Activated T-cell treated with anti-CD3 and anti-CD28 coated beads, Interleukin-2, amount 50 U/mL, for 24 hours (primary cell): ENCODE results near the gene FAM234A.
"Not testable (repeated sequence)": the region's sequence is repeated elsewhere in the genome, so short reads cannot be mapped to it uniquely, and the experiment has no call there.

Experiments
- DNase-seq: peaks from one replicate; pipeline ENCODE4 v3.0.0-alpha.2; 2020
- H3K27ac Mint-ChIP-seq: 2 replicates; pipeline ENCODE4 v1.8.0; 2020; ENCODE audit warnings: mild to moderate bottlenecking, mixed read lengths
- H3K27me3 Mint-ChIP-seq: 2 replicates; pipeline ENCODE4 v1.8.0; 2020; ENCODE audit warnings: mixed read lengths
- H3K36me3 Mint-ChIP-seq: 2 replicates; pipeline ENCODE4 v1.8.0; 2020; ENCODE audit warnings: low read depth, mixed read lengths
- H3K4me1 Mint-ChIP-seq: 2 replicates; pipeline ENCODE4 v1.8.0; 2020; ENCODE audit warnings: low read depth, mixed read lengths
- H3K4me3 Mint-ChIP-seq: 2 replicates; pipeline ENCODE4 v1.8.0; 2020; ENCODE audit warnings: mild to moderate bottlenecking, moderate library complexity, mixed read lengths
- H3K9me3 Mint-ChIP-seq: 2 replicates; pipeline ENCODE4 v1.8.0; 2020; ENCODE audit warnings: mixed read lengths

The FAM234A gene

GRCh38 chr16:234468-235305 lies at the start of gene FAM234A:
Gene FAM234A (plus strand): TSS chr16:234821. CDS start chr16:254414, 19,593 bp downstream.
- Mint-ChIP-seq H3K4me1 (peaks cover 27% of the 10 kb centered on the region), H3K9me3 (no peaks in the 10 kb centered on the region), H3K27me3 (no peaks in the 10 kb centered on the region), H3K36me3 (peaks cover 14% of the 10 kb centered on the region), H3K27ac (peak within 1 kb of the TSS; percentile 99), H3K4me3 (peak within 1 kb of the TSS; percentile 86)
- DNase-seq: peak; percentile 96

- DNase-seq: no peak
- no peaks in the 10 kb centered on the region for H3K9me3 Mint-ChIP-seq
- H3K4me3 Mint-ChIP-seq: no peak overlapping the region
- no peaks in the 10 kb centered on the region for H3K27me3 Mint-ChIP-seq
- peaks cover 47% of the 10 kb centered on the region for H3K36me3 Mint-ChIP-seq
- peaks cover 8% of the 10 kb centered on the region for H3K4me1 Mint-ChIP-seq
- no peak overlapping the region for H3K27ac Mint-ChIP-seq
Measured at GRCh38 chr16:185213-185612, 49.4 kb upstream of the FAM234A start.

GRCh38 chr16:185691-186090 lies 48.9 kb upstream of the FAM234A start:
- Mint-ChIP-seq H3K36me3 (peaks cover 52% of the 10 kb centered on the region), H3K4me1 (peaks cover 8% of the 10 kb centered on the region), H3K9me3 (no peaks in the 10 kb centered on the region), H3K4me3 (no peak overlapping the region), H3K27me3 (no peaks in the 10 kb centered on the region), H3K27ac (no peak overlapping the region)
- DNase-seq: no peak

GRCh38 chr16:187330-187729 lies 47.3 kb upstream of the FAM234A start:
- Mint-ChIP-seq H3K9me3 (no peaks in the 10 kb centered on the region), H3K4me1 (peaks cover 6% of the 10 kb centered on the region), H3K27me3 (no peaks in the 10 kb centered on the region), H3K36me3 (peaks cover 68% of the 10 kb centered on the region), H3K4me3 (no peak overlapping the region), H3K27ac (no peak overlapping the region)
- no peak for DNase-seq

GRCh38 chr16:188674-189073 lies 45.9 kb upstream of the FAM234A start:
- H3K9me3 Mint-ChIP-seq: no peaks in the 10 kb centered on the region
- DNase-seq: no peak
- H3K27ac Mint-ChIP-seq: peak overlapping the region; percentile 71
- peaks cover 78% of the 10 kb centered on the region for H3K36me3 Mint-ChIP-seq
- peaks cover 6% of the 10 kb centered on the region for H3K4me1 Mint-ChIP-seq
- no peaks in the 10 kb centered on the region for H3K27me3 Mint-ChIP-seq
- H3K4me3 Mint-ChIP-seq: no peak overlapping the region

- Mint-ChIP-seq H3K36me3 (peaks cover 82% of the 10 kb centered on the region), H3K4me3 (no peak overlapping the region), H3K9me3 (no peaks in the 10 kb centered on the region), H3K27me3 (no peaks in the 10 kb centered on the region), H3K4me1 (peaks cover 6% of the 10 kb centered on the region), H3K27ac (no peak overlapping the region)
- DNase-seq: no peak
Measured at GRCh38 chr16:189604-190186, 44.9 kb upstream of the FAM234A start.

GRCh38 chr16:191831-192230 lies 42.8 kb upstream of the FAM234A start:
- peaks cover 6% of the 10 kb centered on the region for H3K4me1 Mint-ChIP-seq
- H3K36me3 Mint-ChIP-seq: peaks cover 92% of the 10 kb centered on the region
- H3K27me3 Mint-ChIP-seq: no peaks in the 10 kb centered on the region
- DNase-seq: no peak
- no peak overlapping the region for H3K4me3 Mint-ChIP-seq
- H3K9me3 Mint-ChIP-seq: no peaks in the 10 kb centered on the region
- peak overlapping the region; percentile 63 for H3K27ac Mint-ChIP-seq

GRCh38 chr16:192686-193085 lies 41.9 kb upstream of the FAM234A start:
- DNase-seq: no peak
- H3K36me3 Mint-ChIP-seq: peaks cover 91% of the 10 kb centered on the region
- no peak overlapping the region for H3K4me3 Mint-ChIP-seq
- H3K4me1 Mint-ChIP-seq: peaks cover 6% of the 10 kb centered on the region
- no peaks in the 10 kb centered on the region for H3K9me3 Mint-ChIP-seq
- no peak overlapping the region for H3K27ac Mint-ChIP-seq
- no peaks in the 10 kb centered on the region for H3K27me3 Mint-ChIP-seq

GRCh38 chr16:193441-193840 lies 41.2 kb upstream of the FAM234A start:
- no peaks in the 10 kb centered on the region for H3K9me3 Mint-ChIP-seq

GRCh38 chr16:194516-194915 lies 40.1 kb upstream of the FAM234A start:
- Mint-ChIP-seq H3K9me3 (no peaks in the 10 kb centered on the region), H3K4me1 (no peaks in the 10 kb centered on the region), H3K27me3 (no peaks in the 10 kb centered on the region), H3K27ac (peak overlapping the region; percentile 4), H3K4me3 (no peak overlapping the region), H3K36me3 (peaks cover 94% of the 10 kb centered on the region)
- no peak for DNase-seq

More at GRCh38 chr16:193441-193840, 41.2 kb upstream of the FAM234A start:
- Mint-ChIP-seq H3K4me3 (no peak overlapping the region), H3K36me3 (peaks cover 94% of the 10 kb centered on the region), H3K4me1 (peaks cover 6% of the 10 kb centered on the region), H3K27me3 (no peaks in the 10 kb centered on the region), H3K27ac (no peak overlapping the region)
- no peak for DNase-seq

GRCh38 chr16:200388-200787 lies 34.2 kb upstream of the FAM234A start:
- peaks cover 1% of the 10 kb centered on the region for H3K4me1 Mint-ChIP-seq
- peaks cover 85% of the 10 kb centered on the region for H3K36me3 Mint-ChIP-seq
- H3K9me3 Mint-ChIP-seq: no peaks in the 10 kb centered on the region
- H3K27ac Mint-ChIP-seq: no peak overlapping the region
- no peak for DNase-seq
- no peaks in the 10 kb centered on the region for H3K27me3 Mint-ChIP-seq
- no peak overlapping the region for H3K4me3 Mint-ChIP-seq

GRCh38 chr16:203246-203645 lies 31.4 kb upstream of the FAM234A start:
- no peaks in the 10 kb centered on the region for H3K9me3 Mint-ChIP-seq
- H3K4me3 Mint-ChIP-seq: no peak overlapping the region
- H3K27me3 Mint-ChIP-seq: no peaks in the 10 kb centered on the region
- DNase-seq: no peak
- H3K4me1 Mint-ChIP-seq: peaks cover 7% of the 10 kb centered on the region
- H3K27ac Mint-ChIP-seq: peak overlapping the region; percentile 29
- H3K36me3 Mint-ChIP-seq: peaks cover 86% of the 10 kb centered on the region

- not testable (repeated sequence) for H3K4me1 Mint-ChIP-seq, H3K27ac Mint-ChIP-seq, DNase-seq, H3K9me3 Mint-ChIP-seq, H3K4me3 Mint-ChIP-seq, H3K27me3 Mint-ChIP-seq
- H3K36me3 Mint-ChIP-seq: peaks cover 86% of the 10 kb centered on the region
Measured at GRCh38 chr16:204046-204445, 30.6 kb upstream of the FAM234A start.

GRCh38 chr16:209359-209758 lies 25.3 kb upstream of the FAM234A start:
- not testable (repeated sequence) for DNase-seq, H3K4me1 Mint-ChIP-seq, H3K27ac Mint-ChIP-seq, H3K27me3 Mint-ChIP-seq, H3K9me3 Mint-ChIP-seq, H3K4me3 Mint-ChIP-seq
- peaks cover 84% of the 10 kb centered on the region for H3K36me3 Mint-ChIP-seq

- H3K4me3 Mint-ChIP-seq, DNase-seq, H3K27me3 Mint-ChIP-seq, H3K4me1 Mint-ChIP-seq, H3K9me3 Mint-ChIP-seq, H3K27ac Mint-ChIP-seq: not testable (repeated sequence)
- peaks cover 82% of the 10 kb centered on the region for H3K36me3 Mint-ChIP-seq
Measured at GRCh38 chr16:211631-212180, 22.9 kb upstream of the FAM234A start.
